Dermis blood vessel endothelial cell (primary cell): ENCODE data around the gene FBXO21. TPM values are rescaled to one million over a fixed set of nuclear protein-coding genes. Genes with fewer than 3 reads are reported as not detected.
"Not testable (repeated sequence)": the region's sequence is repeated elsewhere in the genome, so short reads cannot be mapped to it uniquely, and the experiment has no call there.

Experiments used
- DNase-seq: peaks from one replicate; pipeline ENCODE4 v3.0.0; 2010
- total RNA-seq: library from RNA; depleted of rRNA; stranded (reverse); fragments of >200 nt; gene quantifications from 2 replicates; pipeline ENCODE4 v1.2.3, GENCODE V29; 2014

FBXO21 gene
- total RNA-seq, 1 donor from 2014 or later: 140 TPM

DNA sequence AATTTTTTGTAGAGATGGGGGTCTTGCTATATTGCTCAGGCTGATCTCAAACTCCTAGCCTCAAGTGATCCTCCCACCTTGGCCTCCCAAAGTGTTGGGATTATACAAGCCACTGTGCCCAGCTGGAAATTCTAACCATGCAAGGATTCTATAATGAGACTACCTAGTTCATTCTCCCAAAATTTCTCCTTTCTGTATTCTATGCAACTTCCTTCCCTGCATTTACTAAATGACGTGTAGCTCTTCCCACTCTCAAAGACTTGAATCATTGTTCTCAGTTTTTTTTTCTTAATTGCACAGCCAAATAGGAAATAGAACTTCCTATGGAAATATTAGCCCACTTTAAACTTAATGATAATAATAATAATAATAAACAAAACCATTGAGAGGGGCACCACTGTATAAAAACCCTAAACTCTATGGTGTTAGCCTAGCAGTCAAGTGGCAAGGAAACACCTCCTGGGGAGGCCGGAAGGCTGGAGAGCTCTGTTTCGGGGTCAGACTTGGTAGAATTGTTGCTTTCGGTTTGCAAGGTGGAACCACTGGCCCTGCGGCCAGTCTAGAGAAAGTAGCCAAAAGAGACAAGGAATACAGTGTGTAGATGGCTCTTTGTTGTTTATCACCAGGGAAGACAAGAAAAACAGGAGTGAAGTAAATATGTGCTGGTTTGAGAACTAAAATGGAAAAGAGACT lies 51.1 kb downstream of the FBXO21 start:
- peak; percentile 75 for DNase-seq

DNA sequence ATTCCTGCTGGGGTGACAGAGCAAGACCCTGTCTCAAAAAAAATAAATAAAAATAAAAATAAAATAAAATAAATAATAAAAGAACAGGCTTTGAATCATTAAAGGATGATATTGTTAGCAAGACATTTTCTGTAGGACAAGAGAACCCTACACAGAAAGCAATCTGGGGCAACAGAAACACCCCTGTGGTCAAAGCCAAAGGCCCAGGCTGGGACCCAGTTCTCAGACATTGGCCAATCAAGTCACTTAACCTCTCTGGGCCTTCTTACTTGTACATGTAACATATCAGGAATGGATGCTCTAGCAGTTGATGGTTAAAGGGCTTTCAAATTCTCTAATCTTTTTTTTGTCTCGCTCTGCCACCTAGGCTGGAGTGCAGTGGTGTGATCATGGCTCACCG lies 55.5 kb downstream of the FBXO21 start:
- DNase-seq: no peak

DNA sequence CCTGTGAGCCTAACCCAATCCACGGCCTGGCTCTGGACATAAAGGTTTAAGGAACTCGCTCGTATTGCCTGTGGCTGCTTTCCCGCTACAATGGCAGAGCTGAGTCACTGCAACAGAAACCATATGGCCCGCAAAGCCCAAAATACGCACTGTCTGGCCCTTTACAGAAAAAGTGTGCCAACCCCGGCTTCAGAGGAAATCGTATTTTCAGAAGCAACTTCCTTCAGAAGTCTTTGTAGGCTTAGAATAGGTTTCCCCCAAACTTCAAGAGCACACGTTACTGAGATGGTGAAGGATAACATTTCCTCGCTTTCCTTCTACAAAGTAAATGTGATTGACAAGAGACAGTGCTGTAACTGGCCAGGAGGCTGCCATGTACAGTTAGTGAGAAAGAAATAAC lies 56.2 kb downstream of the FBXO21 start:
- peak; percentile 32 for DNase-seq

DNA sequence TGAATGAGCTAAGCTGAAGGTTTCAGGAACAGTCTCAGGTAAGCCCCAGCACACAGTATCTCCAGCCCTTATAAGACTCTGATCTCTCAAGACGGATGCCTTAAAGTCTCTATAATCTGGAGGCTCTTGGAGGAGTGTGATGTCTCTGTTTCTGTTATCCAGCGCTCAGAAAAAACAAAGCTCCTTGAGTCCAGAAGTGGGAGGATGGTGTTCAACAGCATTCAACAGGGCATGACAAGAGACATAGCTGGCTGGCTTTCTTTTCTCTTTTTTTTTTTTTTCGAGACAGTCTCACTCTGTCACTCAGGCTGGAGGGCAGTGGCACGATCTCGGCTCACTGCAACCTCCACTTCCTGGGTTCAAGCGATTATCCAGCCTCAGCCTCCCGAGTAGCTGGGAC lies 59.5 kb downstream of the FBXO21 start:
- no peak for DNase-seq

DNA sequence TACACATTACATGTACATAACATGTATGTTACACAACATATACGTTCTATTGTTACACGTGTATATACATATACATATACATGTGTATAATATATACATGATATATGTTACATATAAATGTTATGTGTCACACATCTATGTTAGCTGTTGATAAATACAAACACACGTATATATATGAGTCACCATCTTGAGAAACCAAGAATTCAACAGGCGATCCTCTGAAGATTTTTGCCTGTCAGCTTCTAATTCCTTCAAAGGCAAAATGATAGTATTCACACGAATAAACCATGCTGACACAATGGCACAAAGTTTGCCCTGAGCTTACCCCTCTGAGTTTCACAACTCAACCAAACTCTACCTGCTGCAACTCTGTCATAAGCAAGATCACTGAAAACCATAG lies 60.9 kb downstream of the FBXO21 start:
- no peak for DNase-seq

DNA sequence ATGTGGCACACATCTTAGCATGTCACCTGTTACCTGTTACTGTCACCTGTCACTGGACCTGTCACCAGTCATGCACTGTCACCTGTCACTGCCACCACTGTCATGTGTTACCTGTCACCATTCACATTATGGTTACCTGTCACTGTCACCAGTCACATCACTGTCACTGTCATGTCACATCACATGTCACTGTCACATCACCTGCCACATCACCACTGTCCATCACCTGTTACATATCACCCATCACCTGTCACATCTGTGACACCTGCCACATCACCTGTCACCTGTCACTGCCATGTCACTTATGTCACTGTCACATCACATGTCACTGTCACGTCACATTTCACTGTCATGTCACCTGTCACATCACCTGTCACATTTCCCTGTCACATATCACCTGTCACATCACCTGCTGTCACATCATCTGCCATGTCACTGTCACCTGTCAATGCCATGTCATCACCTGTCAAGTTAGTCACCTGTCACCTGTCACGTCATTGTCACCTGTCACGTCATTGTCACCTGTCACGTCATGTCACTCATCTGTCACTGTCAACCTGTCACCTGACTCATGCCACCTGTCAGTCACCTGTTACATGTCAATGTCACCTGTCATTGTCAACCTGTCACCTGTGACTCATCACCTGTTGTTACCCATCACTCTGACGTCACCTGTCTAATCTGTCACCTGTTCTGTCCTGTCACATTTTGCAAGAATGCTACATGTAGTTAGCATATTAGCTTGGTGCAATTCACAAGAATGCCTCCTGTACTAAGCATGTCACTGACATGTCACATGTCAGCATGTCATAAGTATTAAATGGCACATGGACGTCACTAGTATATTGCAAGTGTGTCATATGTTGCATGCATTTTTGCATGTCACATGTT lies 62.1 kb downstream of the FBXO21 start:
- no peak for DNase-seq

DNA sequence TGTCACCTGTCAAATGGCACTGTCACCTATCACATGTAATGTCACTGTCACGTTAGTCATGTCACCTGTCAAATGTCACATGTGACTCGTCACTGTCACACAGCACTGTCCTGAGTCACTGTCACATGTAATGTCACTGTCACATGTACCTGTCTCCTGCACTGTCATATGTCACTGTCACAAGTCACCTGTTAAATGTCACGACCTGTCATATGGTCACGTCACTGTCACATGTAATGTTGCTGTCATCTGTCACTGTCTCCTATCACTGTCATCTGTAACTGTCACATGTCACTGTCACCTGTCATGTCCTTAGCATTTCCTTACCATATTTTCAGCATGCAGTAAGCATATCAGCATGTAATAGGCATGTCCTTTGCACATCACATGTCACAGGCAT lies 63.9 kb downstream of the FBXO21 start:
- no peak for DNase-seq

DNA sequence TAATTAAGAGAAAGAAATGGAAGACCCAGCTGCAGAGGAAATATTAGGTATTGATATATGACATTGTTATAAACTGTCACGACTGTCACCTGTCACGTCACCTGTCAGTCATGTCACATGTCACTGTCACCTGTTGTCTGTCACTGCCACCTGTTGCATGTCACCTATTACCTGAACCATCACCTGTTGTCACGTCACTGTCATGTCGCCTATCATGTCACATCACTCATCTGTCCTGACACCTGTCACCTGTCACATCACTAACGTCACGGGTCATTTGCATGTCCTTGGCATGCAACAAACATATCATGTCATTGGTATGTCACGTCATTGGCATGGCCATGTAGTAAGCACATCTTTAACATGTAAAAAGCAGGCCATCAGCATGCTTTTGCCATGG lies 64.5 kb downstream of the FBXO21 start:
- no peak for DNase-seq

DNA sequence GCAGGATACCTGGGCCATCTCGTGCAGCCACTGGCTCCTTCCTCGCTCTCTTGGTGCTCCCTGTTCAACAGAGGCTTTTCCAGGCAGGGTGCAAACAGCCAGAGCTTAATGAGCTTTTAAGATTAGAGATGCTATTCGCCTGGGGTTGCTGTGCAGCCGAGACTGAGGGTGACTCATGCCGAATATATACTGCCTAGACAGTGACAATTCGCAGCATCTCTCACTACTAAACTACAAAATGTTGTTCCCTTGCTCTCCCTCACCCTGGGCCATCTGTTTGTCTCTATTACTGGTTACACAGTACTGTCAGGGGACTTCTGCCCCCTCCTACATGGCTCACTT lies 65.0 kb downstream of the FBXO21 start:
- DNase-seq: no peak

DNA sequence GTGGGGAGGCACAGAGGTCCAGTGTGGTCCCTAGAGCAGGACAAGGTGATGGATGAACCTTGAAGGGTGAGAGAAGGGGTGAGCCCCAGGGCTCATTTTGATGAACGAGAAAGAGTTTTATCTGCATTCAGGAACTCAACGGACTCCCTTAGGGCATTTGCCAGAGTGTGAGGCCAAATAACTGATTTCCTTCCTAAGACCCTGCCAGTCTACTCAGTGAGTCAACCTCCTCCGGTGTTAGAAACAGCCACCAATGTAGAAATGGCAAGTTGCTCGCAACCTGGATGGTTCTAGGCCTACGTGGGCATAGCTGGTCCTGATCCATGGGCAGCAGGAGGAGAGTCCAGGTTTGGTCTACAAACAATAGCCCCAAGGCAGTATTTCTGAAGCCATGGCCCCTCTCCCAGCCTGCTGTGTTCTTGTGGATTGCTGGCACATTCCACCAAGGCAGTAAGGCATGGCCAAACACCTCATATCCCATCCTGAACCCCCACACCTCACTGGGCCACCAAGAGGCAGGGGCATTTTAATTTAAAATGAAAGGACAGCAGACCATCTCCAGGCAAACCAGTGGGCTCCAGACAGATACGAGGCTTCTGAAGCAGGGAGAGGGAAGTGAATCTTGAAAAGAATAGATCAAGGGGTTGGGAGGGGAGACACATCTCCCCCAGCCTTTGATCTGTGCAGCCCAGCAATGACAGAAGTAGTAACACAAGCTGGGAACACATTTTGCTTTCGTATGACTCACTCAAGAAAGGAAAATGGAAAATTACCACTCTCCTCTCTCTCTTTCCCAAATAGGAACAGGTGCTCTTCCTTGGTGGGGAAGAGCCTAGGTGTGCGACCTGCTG lies 65.6 kb downstream of the FBXO21 start:
- peak; percentile 71 for DNase-seq

DNA sequence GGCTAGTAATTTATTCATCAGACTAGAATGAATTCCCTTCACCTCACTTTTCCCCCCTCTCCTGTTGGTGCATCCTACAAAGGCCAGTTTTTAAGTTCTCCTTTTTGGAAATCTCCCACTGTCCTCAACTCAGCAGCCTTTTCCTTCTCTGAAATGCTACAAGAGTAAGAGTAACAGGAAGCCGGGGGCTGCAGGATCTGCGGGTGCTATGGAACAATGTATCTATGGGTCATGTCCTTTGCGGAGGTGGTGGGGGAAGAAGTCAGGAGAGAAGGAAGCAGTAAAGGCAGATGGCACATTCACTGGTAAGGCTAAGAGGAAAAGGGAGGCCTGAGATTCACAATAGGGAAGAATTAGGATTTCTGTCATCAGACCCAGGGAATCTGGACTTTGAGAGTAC lies 68.8 kb downstream of the FBXO21 start:
- DNase-seq: peak; percentile 68

DNA sequence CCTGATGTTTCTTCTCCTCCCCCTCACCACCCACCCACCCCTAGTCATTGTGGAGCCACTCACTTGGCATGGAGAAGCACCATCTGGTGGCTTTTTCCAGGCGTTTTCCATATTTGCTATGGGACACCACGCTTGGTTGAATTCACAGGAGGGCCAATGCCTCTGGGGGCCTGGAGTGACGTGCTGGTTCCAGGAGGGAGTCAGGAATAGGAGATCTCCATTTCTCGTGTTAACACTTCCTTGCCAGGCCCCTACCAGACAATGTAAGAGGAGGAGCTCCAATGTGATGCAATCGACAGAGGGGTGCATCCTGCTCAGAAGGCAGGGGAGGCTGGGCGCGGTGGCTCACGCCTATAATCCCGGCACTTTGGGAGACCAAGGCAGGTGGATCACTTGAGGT lies 69.5 kb downstream of the FBXO21 start:
- DNase-seq: peak; percentile 56

DNA sequence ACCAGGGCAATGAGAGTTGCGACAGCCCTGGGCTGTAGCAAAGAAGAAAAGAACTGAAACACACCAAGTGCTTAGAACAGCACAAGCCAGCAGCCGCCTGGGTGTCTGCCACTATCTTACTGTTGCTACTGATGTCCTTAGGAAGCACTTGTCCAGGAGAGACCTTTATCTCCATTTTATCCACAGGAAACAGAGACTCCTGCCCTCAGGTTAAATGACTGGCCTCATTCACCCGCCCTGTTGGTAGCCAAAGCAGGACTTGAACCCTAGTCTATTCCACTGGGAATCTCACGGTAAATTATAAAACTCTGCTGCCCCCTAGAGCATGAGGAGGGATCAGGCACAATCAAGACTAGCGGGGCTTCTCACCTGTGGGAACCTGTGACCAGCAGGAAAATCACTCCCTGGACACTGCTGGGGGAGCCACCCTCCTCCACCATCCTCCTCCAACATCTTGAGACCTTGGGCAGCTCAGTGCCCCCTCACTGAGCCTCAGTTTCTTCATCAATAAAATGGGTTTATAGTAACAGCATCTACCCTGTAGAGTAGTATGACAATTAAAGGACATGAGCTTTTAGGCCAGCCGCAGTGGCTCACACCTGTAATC lies 70.6 kb downstream of the FBXO21 start:
- peak; percentile 42 for DNase-seq

DNA sequence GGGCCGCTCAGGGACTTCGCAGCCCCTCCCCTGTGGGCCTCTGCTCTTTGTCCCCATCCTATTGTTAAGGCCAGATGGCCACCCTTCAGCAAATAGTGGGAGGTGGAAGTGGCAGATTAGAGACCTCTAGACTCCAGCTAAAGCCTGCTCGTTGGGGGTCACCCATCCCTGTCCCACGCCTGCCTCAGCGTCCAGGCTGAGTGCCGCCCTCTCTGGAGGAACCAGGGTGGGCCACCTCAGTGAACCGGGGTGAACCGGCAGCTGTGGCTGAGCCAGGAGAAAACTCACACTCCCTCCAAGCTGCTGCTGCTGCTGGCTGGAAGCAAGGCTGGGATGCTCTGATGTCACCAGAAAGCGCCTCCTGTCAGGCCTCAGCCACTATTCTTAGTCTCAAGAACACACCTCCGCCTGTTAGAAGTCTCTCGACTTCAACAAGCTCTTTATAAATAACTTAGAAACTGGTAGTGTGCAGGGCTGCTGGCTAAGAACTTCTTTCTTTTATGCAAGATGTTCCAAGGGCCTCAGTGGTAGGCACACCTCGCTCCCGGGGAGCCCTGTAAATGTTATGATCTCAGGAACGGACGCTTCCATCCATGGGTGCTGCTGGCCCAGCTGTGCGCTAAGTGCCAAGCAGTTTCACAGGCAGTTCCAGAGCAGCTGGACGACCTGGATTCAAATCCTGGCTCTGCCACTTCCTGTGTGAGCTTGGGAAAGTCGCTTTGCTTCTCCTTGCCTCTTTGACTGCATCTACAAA lies 71.3 kb downstream of the FBXO21 start:
- DNase-seq: no peak

DNA sequence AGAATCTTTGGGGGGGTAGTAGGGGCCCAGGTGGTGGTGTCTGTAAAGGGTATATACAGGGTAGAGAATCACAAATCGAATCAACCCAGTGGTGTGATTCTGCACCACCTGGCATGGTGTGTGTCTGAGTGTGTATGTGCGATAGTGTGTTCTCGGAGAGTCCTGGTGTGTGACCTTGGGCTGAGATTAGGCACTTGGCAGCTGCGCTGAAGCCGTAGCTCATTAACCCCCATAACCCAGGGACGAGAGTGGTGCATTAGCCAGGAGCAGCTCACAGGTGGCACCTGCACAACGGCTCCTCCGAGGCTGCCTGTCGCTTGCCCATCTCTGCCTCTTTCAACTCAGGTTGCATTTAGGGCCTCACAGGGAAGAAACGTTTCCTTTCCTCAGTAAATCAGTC lies 75.5 kb downstream of the FBXO21 start:
- DNase-seq: no peak

DNA sequence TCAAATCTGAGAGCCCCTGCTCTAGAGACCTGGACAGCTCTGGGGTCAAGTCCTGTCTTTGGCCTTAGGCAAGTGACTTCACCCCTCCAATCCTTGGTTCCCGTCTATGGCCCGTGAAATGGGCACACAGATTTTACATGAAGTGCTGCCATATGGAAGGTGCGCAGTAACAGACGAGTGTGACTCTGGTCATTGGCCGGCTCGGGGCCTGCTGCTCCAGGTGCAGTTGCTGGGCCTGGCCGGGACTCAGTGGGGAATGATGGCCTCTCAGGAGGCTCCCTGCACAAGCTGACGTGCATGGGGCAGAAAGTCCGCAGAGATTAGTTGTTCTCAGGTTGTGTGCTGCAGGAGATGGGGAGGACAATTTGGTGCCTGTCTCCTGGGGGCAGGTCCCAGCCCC lies 77.0 kb downstream of the FBXO21 start:
- DNase-seq: no peak

DNA sequence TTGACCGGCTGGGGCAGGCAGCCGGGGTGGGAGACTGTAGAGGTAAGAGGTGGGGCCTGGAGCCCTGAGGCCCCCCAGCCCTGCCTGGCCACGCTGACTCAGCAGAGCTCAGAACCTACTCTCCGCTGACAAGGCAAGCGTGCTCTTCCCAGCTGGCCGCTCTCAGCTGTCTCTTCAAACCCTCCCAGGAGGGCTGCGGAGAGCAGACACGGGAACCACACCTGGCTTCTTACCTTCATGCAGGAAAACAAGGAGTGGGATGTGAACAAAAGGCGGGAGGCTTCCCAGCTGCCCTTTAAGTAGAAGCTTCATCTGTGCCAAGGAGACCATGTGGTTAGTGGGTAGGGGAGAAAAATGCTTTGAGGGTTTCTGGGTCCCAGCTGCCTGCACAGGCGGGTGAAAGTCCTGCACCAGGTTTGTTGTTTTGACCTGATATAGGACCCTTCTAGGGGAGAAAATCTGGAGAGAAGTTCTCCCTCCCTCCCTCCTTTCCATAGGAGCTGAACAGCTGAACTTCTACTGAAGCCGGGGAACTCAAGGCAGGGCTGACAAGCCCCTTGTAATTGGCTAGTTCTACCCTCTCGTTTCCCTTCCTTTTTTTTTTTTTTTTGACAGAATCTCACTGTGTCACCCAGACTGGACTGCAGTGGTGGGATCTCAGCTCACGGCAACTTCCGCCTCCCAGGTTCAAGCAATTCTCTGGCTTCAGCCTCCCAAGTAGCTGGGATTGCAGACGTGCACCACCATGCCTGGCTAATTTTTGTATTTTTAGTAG lies 78.3 kb downstream of the FBXO21 start:
- DNase-seq: no peak

DNA sequence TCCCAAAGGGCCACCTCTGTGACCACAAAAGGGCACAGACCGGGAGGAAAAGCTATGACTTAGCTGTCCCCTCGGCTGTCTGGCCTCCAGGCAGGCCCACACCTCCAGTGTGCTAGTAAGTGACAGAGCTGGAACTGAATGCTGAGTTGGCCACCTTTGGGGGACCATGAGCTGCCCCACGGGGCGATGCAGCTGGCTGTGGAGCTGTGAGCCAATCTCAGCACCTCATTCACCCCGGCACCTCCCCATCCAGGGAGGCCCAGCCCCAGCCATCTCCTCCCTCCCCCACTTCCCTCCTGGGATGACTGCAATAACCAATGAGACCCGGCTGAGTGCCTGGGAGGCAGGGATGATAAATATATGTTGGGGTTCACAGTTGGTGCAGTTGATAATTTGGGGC lies 78.9 kb downstream of the FBXO21 start:
- DNase-seq: no peak

DNA sequence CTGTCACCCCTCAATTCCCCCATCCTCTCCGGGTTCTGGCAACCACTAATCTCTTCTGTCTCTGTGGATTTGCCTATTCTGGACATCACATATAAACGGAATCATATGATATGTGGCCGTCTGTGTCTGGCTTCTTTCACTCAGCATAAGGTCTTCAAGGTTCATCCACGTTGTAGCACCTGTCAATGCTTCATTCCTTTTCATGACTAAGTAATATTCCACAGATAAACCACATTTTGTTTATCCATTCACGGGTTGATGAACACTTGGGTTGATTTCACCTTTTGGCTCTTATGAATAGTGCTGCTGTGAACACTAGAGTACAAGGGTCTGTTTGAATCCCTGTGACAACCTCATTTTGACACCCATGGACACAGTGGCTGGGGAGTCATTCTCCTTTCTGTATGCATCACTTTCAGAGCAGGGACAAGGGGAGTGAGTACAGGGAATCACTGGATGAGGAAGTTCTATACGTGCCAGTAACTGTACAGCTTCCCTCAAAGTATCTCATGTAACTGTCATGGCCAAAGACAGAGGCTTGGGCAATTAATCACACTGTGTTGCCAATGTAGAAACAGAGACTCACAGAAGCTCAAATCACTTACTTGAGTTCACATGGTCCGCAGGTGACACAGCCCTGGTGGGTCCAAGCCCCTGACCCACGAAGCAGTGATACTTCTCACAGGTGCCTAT lies 80.2 kb downstream of the FBXO21 start:
- no peak for DNase-seq

DNA sequence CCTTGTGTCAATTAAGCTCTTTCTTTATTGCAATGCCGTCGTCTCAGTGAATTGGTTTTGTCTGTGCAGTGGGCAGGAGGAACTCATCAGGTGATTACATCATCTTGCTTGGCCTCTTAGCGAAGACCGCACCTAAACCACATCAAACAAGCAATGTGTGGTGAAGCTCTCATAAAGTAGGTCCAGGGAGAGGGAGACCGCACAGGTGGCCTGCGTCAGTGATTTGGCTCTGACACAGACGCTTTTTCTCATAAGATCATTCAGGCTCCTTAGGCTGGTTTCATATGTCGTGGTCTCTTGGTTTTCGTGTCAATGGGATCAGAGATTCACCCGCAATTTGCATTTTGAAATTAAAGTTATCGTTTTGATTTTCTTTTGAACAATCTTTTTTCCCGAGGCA lies 84.4 kb downstream of the FBXO21 start:
- no peak for DNase-seq

DNA sequence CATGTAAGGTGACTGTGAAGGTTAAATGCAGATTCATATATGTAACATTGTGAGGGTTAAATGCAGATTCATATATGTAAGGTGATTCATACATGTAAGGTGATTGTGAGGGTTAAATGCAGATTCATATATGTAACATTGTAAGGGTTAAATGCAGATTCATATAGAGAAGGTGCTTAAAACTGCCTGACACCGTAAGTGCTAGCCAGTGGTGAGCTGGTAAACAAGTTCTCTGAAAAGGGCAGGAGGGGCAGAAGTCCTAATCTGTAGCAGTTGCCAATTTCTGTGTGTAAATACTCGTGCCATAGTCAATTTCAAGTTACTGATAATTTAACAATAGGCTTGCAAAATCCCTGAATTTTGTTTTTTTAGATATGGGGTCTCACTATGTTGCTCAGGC lies 86.3 kb downstream of the FBXO21 start:
- not testable (repeated sequence) for DNase-seq
